HCT116 (cell line): ENCODE data around the gene TSPYL6. TPM values are rescaled to one million over a fixed set of nuclear protein-coding genes. Genes with fewer than 3 reads are reported as not detected.
"Not testable (repeated sequence)": the region's sequence is repeated elsewhere in the genome, so short reads cannot be mapped to it uniquely, and the experiment has no call there.

Experiments used
- ATAC-seq: fragments of 200-7000 bp; cut with Tn5 transposase; 2 replicates; pipeline ENCODE4 v1.9.1; 2020; ENCODE audit warnings: mild to moderate bottlenecking, moderate library complexity
- BruUV-seq: library from RNA; stranded (reverse); fragments of 400-500 nt; replicated peaks from 2 replicates; lab custom pipeline; 2021; lab: Mats Ljungman, UMichigan
- CTCF ChIA-PET: fragments of 300-600 bp; sonication (Branson Sonifier 250); formaldehyde crosslinking; loops from one replicate; lab custom pipeline; 2021; ENCODE audit warnings: antibody characterized with exemption; lab: Charles Lee
- POLR2A ChIA-PET: fragments of 300-600, 350-600 bp; sonication (Branson Sonifier 250); formaldehyde crosslinking; loops from one replicate; lab custom pipeline; 2021; ENCODE audit warnings: antibody characterized with exemption; lab: Charles Lee
- RAD21 ChIA-PET, 2 experiments: fragments of 300-600 bp; sonication (Branson Sonifier 250); formaldehyde crosslinking; loops; one replicate each; lab custom pipeline; 2023; ENCODE audit warnings: low total read pairs in 2 of 2; ENCODE audit not compliant: uncharacterized antibody in 2 of 2, unreplicated experiment in 2 of 2, low non-redundant PET in 1 of 2; lab: Charles Lee
- DNase-seq: peaks from one replicate; pipeline ENCODE4 v3.0.0-alpha.2; 2010; ENCODE audit warnings: low read depth, low spot score
- H2AFZ ChIP-seq: fragments of 200-600 bp; shearing (Covaris generic), sonication (generic); 2 replicates; pipeline ENCODE4 v1.6.1; 2017; ENCODE audit warnings: low read depth, mixed run types, mixed read lengths, antibody characterized with exemption, low read length; ENCODE audit not compliant: poor library complexity, severe bottlenecking
- H3K27ac ChIP-seq: 2 replicates; pipeline ENCODE4 v1.5.1; 2012; ENCODE audit warnings: low read depth, low read length
- H3K27me3 ChIP-seq: fragments of 200-600 bp; sonication (generic); 2 replicates; pipeline ENCODE4 v1.6.1; 2016; ENCODE audit warnings: mixed run types, low read length, mixed read lengths; ENCODE audit not compliant: insufficient read depth
- H3K36me3 ChIP-seq, 2 experiments: fragments of 200-500 bp in 1 of 2; fragments of 200-600 bp in 1 of 2; sonication (Bioruptor generic) in 1 of 2; sonication (generic) in 1 of 2; 2 replicates each; pipeline versions ENCODE4 v1.5.1 to v1.6.1; 2014 to 2016; ENCODE audit warnings: low read length in 2 of 2, inconsistent platforms in 1 of 2, mixed read lengths in 1 of 2, mixed run types in 1 of 2; ENCODE audit not compliant: insufficient read depth in 2 of 2, control insufficient read depth in 1 of 2
- H3K4me1 ChIP-seq, 2 experiments: fragments of 200-600 bp in 1 of 2; sonication (generic) in 1 of 2; 2 replicates each; pipeline versions ENCODE4 v1.5.1 to v1.6.1; 2012 to 2017; ENCODE audit warnings: low read length in 2 of 2, inconsistent platforms in 1 of 2, mild to moderate bottlenecking in 1 of 2, mixed read lengths in 1 of 2, mixed run types in 1 of 2, moderate library complexity in 1 of 2; ENCODE audit not compliant: insufficient read depth in 2 of 2, control insufficient read depth in 1 of 2
- H3K4me2 ChIP-seq: fragments of 200-600 bp; sonication (generic); 2 replicates; pipeline ENCODE4 v1.6.1; 2017; ENCODE audit warnings: mixed run types, low read length, mixed read lengths
- H3K4me3 ChIP-seq, 2 experiments: fragments of 200-600 bp in 1 of 2; sonication (generic) in 1 of 2; replicated peaks in 1 of 2; 2 replicates each; pipeline ENCODE4 v1.5.1; 2011 to 2016; ENCODE audit warnings: low read length in 2 of 2, control low read depth in 1 of 2, low read depth in 1 of 2, mild to moderate bottlenecking in 1 of 2, mixed read lengths in 1 of 2, mixed run types in 1 of 2
- H3K79me2 ChIP-seq: fragments of 200-600 bp; sonication (generic); 2 replicates; pipeline ENCODE4 v1.6.1; 2017; ENCODE audit warnings: mild to moderate bottlenecking, mixed run types, low read length, moderate library complexity, mixed read lengths; ENCODE audit not compliant: insufficient read depth
- H3K9ac ChIP-seq: fragments of 200-600 bp; sonication (generic); 2 replicates; pipeline ENCODE4 v1.6.1; 2016; ENCODE audit warnings: low read length, mixed read lengths
- H3K9me2 ChIP-seq: fragments of 200-600 bp; sonication (generic), shearing (Covaris generic); 2 replicates; pipeline ENCODE4 v1.6.1; 2017; ENCODE audit warnings: mixed run types, mild to moderate bottlenecking, moderate library complexity; ENCODE audit not compliant: insufficient read depth
- H3K9me3 ChIP-seq, 2 experiments: fragments of 200-500 bp in 1 of 2; fragments of 200-600 bp in 1 of 2; sonication (Bioruptor generic) in 1 of 2; sonication (generic) in 1 of 2; 2 replicates each; pipeline ENCODE4 v1.6.1; 2014 to 2017; ENCODE audit warnings: low read length in 2 of 2, mixed read lengths in 2 of 2, inconsistent platforms in 1 of 2, low read depth in 1 of 2, mild to moderate bottlenecking in 1 of 2, mixed run types in 1 of 2, moderate library complexity in 1 of 2; ENCODE audit not compliant: control insufficient read depth in 1 of 2, insufficient read depth in 1 of 2
- H4K20me1 ChIP-seq: fragments of 200-600 bp; sonication (generic), shearing (Covaris generic); 2 replicates; pipeline ENCODE4 v1.6.1; 2017; ENCODE audit warnings: mixed run types, mild to moderate bottlenecking, moderate library complexity; ENCODE audit not compliant: insufficient read depth
- CBX3 ChIP-seq: IDR thresholded peaks from 2 replicates; pipeline ENCODE4 v1.6.1; 2012; ENCODE audit warnings: low read depth
- CTCF ChIP-seq, 3 experiments: fragments of 200-600 bp in 1 of 3; sonication (generic) in 1 of 3; IDR thresholded peaks in 2 of 3; conservative IDR thresholded peaks in 1 of 3; 2 replicates each; pipeline ENCODE4 v1.5.1; 2012 to 2017; ENCODE audit warnings: low read depth in 2 of 3, low read length in 2 of 3, antibody characterized with exemption in 1 of 3, borderline replicate concordance in 1 of 3, control low read depth in 1 of 3, mild to moderate bottlenecking in 1 of 3, mixed read lengths in 1 of 3, mixed run types in 1 of 3, moderate library complexity in 1 of 3; ENCODE audit not compliant: insufficient read depth in 1 of 3
- EZH2phosphoT487 ChIP-seq: fragments of 200-600 bp; IDR thresholded peaks from 2 replicates; pipeline ENCODE4 v1.6.1; 2018; ENCODE audit warnings: antibody characterized with exemption, borderline replicate concordance
- FOSL1 ChIP-seq: IDR thresholded peaks from 2 replicates; pipeline ENCODE4 v1.6.1; 2012; ENCODE audit warnings: low read depth
- MAX ChIP-seq: IDR thresholded peaks from 2 replicates; pipeline ENCODE4 v1.6.1; 2012
- POLR2AphosphoS5 ChIP-seq: IDR thresholded peaks from 2 replicates; pipeline ENCODE4 v1.6.1; 2011; ENCODE audit warnings: mild to moderate bottlenecking, low read depth, low read length, moderate library complexity
- REST ChIP-seq: IDR thresholded peaks from 2 replicates; pipeline ENCODE4 v1.6.1; 2012; ENCODE audit warnings: low read depth
- SP1 ChIP-seq: IDR thresholded peaks from 2 replicates; pipeline ENCODE4 v1.6.1; 2012; ENCODE audit warnings: low read depth
- SRF ChIP-seq: IDR thresholded peaks from 2 replicates; pipeline ENCODE4 v1.6.1; 2012; ENCODE audit warnings: low read depth
- ZNF274 ChIP-seq: fragments of 200-500 bp; sonication (Bioruptor generic); IDR thresholded peaks from 2 replicates; pipeline ENCODE4 v1.6.1; 2014; ENCODE audit warnings: mild to moderate bottlenecking, low read depth, low read length, inconsistent platforms
- intact Hi-C: fragments of 100-400 bp; cut with micrococcal nuclease; formaldehyde crosslinking; loops from 2 replicates; pipeline ENCODE4 v1.10.0; 2022
- total RNA-seq: library from RNA; stranded (reverse); gene quantifications from one replicate; pipeline ENCODE4 v1.2.1, GENCODE V29; 2021; ENCODE audit not compliant: unreplicated experiment

TSPYL6 gene
- total RNA-seq, 1 experiment from 2014 or later = not detected

GRCh38 chr2:54267577-54267976, 11.5 kb upstream of the TSPYL6 start:
- intact Hi-C loops = no loop called here
- no TSS peak for BruUV-seq
- H3K9me3 ChIP-seq = no peaks in the 10 kb centered on the region
- no peak overlapping the region for H3K9ac ChIP-seq
- H3K9me2 ChIP-seq = no peaks in the 10 kb centered on the region
- ATAC-seq (no peak), DNase-seq (no peak)
- no peak overlapping the region for H3K4me2 ChIP-seq
- no peaks in the 10 kb centered on the region for H3K79me2 ChIP-seq
- TF ChIP-seq ZNF274 = no peak
- no peak for TF ChIP-seq FOSL1
- TF ChIP-seq POLR2AphosphoS5 = no peak
- TF ChIP-seq SP1 = no peak
- no peak for TF ChIP-seq REST
- TF ChIP-seq SRF = no peak
- TF ChIP-seq CTCF (IDR thresholded peaks at IDR 0.05 in 2 of 3, conservative IDR thresholded peaks at IDR 0.05 in 1 of 3; ENCODE audit: borderline replicate concordance in 1 of 3, insufficient read depth in 1 of 3, low read depth in 2 of 3, low read length in 2 of 3) = no peak
- TF ChIP-seq EZH2phosphoT487 = no peak
- TF ChIP-seq CBX3 = no peak
- no peak for TF ChIP-seq MAX
- H3K4me3 ChIP-seq = no peak overlapping the region
- CTCF ChIA-PET = no interaction called here
- no peaks in the 10 kb centered on the region for H3K4me1 ChIP-seq
- RAD21 ChIA-PET = no interaction called here
- POLR2A ChIA-PET = interaction anchor here (0.7 kb wide), 1 partner anchor 37 kb away, joined by 3 read pairs; no protein-coding TSS in a partner anchor
- H3K27me3 ChIP-seq = no peaks in the 10 kb centered on the region
- H3K36me3 ChIP-seq = no peaks in the 10 kb centered on the region
- H4K20me1 ChIP-seq = no peaks in the 10 kb centered on the region
- H2AFZ ChIP-seq = no peak overlapping the region
- no peak overlapping the region for H3K27ac ChIP-seq

DNA sequence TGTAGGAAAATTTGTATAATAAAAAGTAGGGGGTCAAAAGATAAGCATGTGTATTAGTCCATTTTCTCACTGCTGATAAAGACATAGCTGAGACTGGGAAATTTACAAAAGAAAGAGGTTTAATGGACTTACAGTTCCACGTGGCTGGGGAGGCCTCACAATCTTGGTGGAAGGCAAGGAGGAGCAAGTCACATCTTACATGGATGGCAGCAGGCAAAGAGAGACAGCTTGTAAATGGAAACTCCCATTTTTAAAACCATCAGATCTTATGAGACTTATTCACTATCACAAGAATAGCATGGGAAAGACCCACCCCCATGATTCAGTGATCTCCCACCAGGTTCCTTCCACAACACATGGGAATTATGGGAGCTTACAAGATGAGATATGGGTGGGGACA, 9.1 kb upstream of the TSPYL6 start:
- ATAC-seq, H3K27me3 ChIP-seq, BruUV-seq, CTCF ChIA-PET, H3K79me2 ChIP-seq, H3K9me3 ChIP-seq, H4K20me1 ChIP-seq, POLR2A ChIA-PET, intact Hi-C loops, H3K4me2 ChIP-seq, H3K36me3 ChIP-seq, H3K4me3 ChIP-seq, RAD21 ChIA-PET, H3K4me1 ChIP-seq, H3K27ac ChIP-seq, H2AFZ ChIP-seq, H3K9ac ChIP-seq, DNase-seq, H3K9me2 ChIP-seq: not testable (repeated sequence)
